Measurements from ENCODE around the gene UBE2B.

Gene UBE2B

DNA sequence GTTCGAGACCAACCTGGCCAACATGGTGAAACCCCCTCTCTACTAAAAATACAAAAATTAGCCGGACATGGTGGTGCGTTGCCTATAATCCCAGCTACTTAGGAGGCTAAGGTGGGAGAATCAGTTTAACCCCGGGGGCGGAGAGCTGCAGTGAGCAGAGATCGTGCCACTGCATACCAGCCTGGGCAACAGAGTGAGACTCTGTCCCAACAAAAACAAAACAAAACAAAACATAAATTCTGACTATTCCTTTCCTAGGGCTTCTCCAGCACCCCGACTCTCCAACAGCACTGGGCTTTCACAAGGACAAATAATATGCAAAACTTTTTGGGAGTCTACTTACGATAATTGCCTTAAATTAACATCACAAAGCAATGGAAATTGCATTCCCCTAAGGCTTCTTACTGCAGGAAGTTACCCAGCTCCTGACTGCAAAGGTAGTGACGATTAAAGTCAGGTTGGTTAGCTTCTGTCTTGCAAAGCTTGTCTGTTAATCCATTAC is 56.2 kb downstream of the UBE2B start:
- DNase-seq (ENCODE audit: low read depth) = no peak
- TF ChIP-seq, protein P1, sequence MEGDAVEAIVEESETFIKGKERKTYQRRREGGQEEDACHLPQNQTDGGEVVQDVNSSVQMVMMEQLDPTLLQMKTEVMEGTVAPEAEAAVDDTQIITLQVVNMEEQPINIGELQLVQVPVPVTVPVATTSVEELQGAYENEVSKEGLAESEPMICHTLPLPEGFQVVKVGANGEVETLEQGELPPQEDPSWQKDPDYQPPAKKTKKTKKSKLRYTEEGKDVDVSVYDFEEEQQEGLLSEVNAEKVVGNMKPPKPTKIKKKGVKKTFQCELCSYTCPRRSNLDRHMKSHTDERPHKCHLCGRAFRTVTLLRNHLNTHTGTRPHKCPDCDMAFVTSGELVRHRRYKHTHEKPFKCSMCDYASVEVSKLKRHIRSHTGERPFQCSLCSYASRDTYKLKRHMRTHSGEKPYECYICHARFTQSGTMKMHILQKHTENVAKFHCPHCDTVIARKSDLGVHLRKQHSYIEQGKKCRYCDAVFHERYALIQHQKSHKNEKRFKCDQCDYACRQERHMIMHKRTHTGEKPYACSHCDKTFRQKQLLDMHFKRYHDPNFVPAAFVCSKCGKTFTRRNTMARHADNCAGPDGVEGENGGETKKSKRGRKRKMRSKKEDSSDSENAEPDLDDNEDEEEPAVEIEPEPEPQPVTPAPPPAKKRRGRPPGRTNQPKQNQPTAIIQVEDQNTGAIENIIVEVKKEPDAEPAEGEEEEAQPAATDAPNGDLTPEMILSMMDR (IDR thresholded peaks at IDR 0.05; ENCODE audit: low read depth, low read length, missing control alignments) = no peak
- no peak overlapping the region for H3K4me3 ChIP-seq (ENCODE audit: low read depth, low read length)

DNA sequence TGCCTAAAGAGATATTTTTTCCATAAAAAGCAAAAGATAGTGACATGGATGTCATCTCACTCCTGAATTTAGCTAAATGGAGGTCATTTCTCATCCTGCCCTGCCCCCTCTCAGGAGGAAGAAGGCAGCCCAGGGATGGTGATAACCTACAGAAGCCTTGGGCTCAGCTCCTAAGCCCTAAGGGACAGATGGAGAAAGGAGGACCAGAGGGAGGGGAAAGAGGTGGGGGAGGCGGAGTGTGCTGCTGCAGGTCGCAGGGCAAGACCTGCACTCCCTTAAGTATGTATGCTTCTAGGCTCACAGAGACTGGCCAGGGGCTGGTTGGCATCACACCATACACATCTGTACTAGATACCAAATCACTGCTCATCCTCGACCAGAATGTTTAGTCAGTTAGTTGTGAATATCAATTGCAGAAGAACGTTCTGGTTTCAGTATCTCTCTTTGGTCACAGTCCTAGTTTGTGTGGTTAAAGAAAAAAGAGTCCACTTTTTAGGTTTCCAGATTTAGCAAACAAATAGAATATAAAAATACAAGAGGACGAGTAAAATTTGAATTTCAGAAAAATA is 58.7 kb downstream of the UBE2B start:
- DNase-seq (ENCODE audit: low read depth) = no peak
- H3K4me3 ChIP-seq (ENCODE audit: low read depth, low read length) = no peak overlapping the region
- TF ChIP-seq, protein P1 (IDR thresholded peaks at IDR 0.05; ENCODE audit: low read depth, low read length, missing control alignments) = no peak

DNA sequence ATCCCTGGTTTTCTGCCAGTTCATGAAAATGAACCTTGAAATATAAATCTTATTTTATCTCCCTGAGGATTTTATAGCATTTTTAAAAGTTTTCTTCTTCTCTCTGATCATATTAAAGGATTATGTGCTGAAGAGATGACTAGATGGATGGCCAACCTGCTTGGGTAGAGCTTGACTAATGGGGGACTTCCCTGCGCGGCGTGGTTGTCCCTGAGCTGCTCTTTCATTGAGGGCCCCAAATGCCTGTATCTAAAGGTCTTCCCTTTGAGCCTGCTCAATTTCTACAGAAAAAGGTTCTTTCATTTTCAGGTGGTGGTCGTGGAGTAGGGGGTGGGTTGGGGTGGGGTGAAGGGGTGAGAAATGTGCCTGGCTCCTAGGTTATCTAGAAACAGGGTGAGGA is 60.8 kb downstream of the UBE2B start:
- TF ChIP-seq, protein P1 (IDR thresholded peaks at IDR 0.05; ENCODE audit: low read depth, low read length, missing control alignments) = no peak
- no peak overlapping the region for H3K4me3 ChIP-seq (ENCODE audit: low read depth, low read length)
- DNase-seq (ENCODE audit: low read depth) = no peak

DNA sequence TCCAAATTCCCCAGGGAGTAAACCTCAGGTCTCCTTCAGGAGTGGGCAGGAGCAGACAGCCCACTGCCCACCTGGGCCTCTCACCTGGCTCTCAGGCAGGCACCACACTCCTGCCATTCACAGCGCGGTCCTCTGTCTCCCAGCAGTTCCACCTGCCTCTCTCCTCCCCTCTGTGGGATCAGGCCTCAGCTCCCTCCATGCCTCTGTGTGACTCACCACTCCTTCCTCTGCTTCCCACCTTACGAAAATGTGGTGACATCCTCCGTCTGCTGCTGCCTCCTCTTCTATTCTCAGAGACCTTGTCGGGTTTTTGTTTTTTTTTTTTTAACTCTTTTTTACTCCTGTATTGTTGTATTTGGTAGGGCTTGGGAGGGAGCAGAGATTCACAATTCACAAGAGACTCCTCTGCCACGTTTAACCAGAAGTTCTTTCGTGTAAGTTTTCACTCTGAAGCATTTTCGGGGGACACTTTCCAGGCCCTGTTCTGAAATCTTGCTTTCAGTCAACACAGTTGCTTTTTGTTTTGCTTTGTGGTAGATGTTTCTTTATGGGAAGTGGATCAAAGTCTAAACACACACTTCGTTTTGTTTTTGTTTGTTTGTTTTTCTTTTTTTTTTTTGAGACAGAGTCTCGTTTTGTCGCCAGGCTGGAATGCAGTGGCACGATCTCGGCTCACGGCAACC is 61.4 kb downstream of the UBE2B start:
- TF ChIP-seq, protein P1 (IDR thresholded peaks at IDR 0.05; ENCODE audit: low read depth, low read length, missing control alignments) = no peak
- DNase-seq (ENCODE audit: low read depth) = no peak
- H3K4me3 ChIP-seq (ENCODE audit: low read depth, low read length) = no peak overlapping the region

DNA sequence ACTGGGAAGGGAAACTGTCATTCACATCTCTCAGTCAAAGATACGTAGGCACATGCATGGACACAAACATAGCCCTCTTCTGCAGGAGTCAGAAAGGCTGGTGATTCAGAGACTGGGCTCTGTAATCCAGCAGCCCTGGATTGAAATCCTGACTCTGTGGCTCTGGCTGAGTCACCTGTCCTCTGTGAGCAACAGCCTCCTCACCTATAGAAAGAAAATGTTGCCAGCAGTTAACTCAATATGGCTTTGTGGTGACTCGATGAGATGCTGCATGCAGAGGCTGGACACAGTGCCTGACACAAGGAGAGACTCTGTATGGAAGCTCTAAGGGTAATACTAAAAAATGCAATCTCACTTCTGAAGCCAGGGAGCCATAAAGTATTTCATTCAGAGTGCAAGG is 64.2 kb downstream of the UBE2B start:
- no peak overlapping the region for H3K4me3 ChIP-seq (ENCODE audit: low read depth, low read length)
- TF ChIP-seq, protein P1 (IDR thresholded peaks at IDR 0.05; ENCODE audit: low read depth, low read length, missing control alignments) = no peak
- DNase-seq (ENCODE audit: low read depth) = no peak

DNA sequence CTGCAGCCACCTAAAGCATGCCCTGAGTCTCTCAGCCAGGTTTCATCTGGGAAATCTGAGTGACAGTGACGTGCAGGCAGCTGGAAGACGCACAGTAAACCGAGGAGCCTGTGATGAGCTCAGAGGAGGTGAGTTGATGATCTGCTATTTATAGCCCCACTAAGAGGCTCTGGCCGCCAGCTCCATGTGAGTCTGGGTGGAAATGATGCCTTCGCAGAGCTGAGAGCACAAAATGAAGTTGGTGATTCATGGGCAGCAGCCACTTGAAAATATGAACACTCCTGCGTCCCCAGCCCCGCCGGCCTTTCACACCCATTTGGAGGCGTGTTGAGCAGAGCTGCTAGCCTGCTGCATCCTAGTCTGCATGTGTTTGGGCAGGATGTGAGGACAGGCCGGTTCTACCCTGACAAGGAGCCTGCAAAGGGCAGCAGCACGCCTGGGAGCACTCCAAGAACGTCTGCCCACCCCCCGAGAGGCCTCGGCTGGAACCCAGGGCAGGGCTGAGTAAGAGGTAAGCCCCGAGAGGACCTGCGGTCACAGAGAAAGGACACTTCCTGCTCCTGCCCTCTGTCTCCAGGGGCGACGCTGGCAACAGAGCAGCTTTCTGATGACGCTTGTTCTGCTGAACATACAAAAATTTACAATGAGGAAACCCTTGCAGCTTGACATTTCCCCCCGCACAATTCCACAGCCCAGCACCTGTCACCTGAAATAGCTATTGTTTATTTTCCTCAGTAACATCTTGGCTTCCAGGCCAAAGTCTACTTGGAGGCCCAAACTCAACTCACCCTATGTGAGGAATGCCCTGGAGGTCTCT is 65.4 kb downstream of the UBE2B start:
- TF ChIP-seq, protein P1 (IDR thresholded peaks at IDR 0.05; ENCODE audit: low read depth, low read length, missing control alignments) = no peak
- DNase-seq (ENCODE audit: low read depth) = peak; percentile 38
- no peak overlapping the region for H3K4me3 ChIP-seq (ENCODE audit: low read depth, low read length)

All from GM12864 (cell line).